Progenitor cell of endocrine pancreas (in vitro differentiated cells): ENCODE data around the gene LIMS1. TPM values are rescaled to one million over a fixed set of nuclear protein-coding genes. Genes with fewer than 3 reads are reported as not detected.

ENCODE experiments used
- DNase-seq: peaks from one replicate; pipeline ENCODE4 v3.0.0; 2021; ENCODE audit warnings: low spot score; ENCODE audit not compliant: unreplicated experiment
- H3K27ac Mint-ChIP-seq: 2 replicates; pipeline ENCODE4 v1.8.0; 2021; ENCODE audit warnings: mild to moderate bottlenecking, moderate library complexity, mixed read lengths
- H3K27me3 Mint-ChIP-seq: 2 replicates; pipeline ENCODE4 v1.8.0; 2021; ENCODE audit warnings: mixed read lengths
- H3K36me3 Mint-ChIP-seq: 2 replicates; pipeline ENCODE4 v1.8.0; 2022; ENCODE audit warnings: mixed read lengths; ENCODE audit not compliant: insufficient read depth
- H3K4me1 Mint-ChIP-seq: 2 replicates; pipeline ENCODE4 v1.8.0; 2021; ENCODE audit warnings: low read depth, mixed read lengths
- H3K4me3 Mint-ChIP-seq: 2 replicates; pipeline ENCODE4 v1.8.0; 2021; ENCODE audit warnings: low read depth, mild to moderate bottlenecking, moderate library complexity, mixed read lengths
- H3K9me3 Mint-ChIP-seq: 2 replicates; pipeline ENCODE4 v1.8.0; 2021; ENCODE audit warnings: low read depth, mixed read lengths
- CTCF ChIP-seq: fragments of 200-600 bp; sonication (generic); IDR thresholded peaks from one replicate; pipeline ENCODE4 v1.5.0; 2021; ENCODE audit warnings: antibody characterized with exemption, mild to moderate bottlenecking; ENCODE audit not compliant: unreplicated experiment
- total RNA-seq: library from RNA; stranded (reverse); gene quantifications from 2 replicates; pipeline ENCODE4 v1.2.1, GENCODE V29; 2021

Gene LIMS1
- total RNA-seq, 1 donor from 2014 or later = 37.7 TPM

- Mint-ChIP-seq H3K27me3 (no peaks in the 10 kb centered on the region), H3K9me3 (no peaks in the 10 kb centered on the region), H3K27ac (no peak overlapping the region), H3K4me3 (no peak overlapping the region), H3K36me3 (no peaks in the 10 kb centered on the region), H3K4me1 (peaks cover 27% of the 10 kb centered on the region)
- TF ChIP-seq CTCF = no peak
- DNase-seq = no peak
Measured at GRCh38 chr2:108585436-108585835, 51.2 kb downstream of the LIMS1 start.

- no peak overlapping the region for H3K27ac Mint-ChIP-seq
- DNase-seq = no peak
- H3K36me3 Mint-ChIP-seq = no peaks in the 10 kb centered on the region
- peaks cover 33% of the 10 kb centered on the region for H3K4me1 Mint-ChIP-seq
- no peaks in the 10 kb centered on the region for H3K9me3 Mint-ChIP-seq
- no peaks in the 10 kb centered on the region for H3K27me3 Mint-ChIP-seq
- no peak for TF ChIP-seq CTCF
- no peak overlapping the region for H3K4me3 Mint-ChIP-seq
Measured at GRCh38 chr2:108586116-108586515, 51.8 kb downstream of the LIMS1 start.

GRCh38 chr2:108586631-108587030 is 52.4 kb downstream of the LIMS1 start:
- H3K4me1 Mint-ChIP-seq = peaks cover 33% of the 10 kb centered on the region
- no peak for TF ChIP-seq CTCF

GRCh38 chr2:108587621-108588020 is 53.4 kb downstream of the LIMS1 start:
- Mint-ChIP-seq H3K27ac (peak overlapping the region; percentile 77), H3K4me3 (no peak overlapping the region), H3K4me1 (peaks cover 33% of the 10 kb centered on the region), H3K27me3 (no peaks in the 10 kb centered on the region), H3K9me3 (no peaks in the 10 kb centered on the region), H3K36me3 (no peaks in the 10 kb centered on the region)
- DNase-seq = no peak
- no peak for TF ChIP-seq CTCF

More at GRCh38 chr2:108586631-108587030, 52.4 kb downstream of the LIMS1 start:
- Mint-ChIP-seq H3K27ac (no peak overlapping the region), H3K27me3 (no peaks in the 10 kb centered on the region), H3K9me3 (no peaks in the 10 kb centered on the region), H3K4me3 (no peak overlapping the region), H3K36me3 (no peaks in the 10 kb centered on the region)
- no peak for DNase-seq

GRCh38 chr2:108588070-108588668 is 53.9 kb downstream of the LIMS1 start:
- no peaks in the 10 kb centered on the region for H3K9me3 Mint-ChIP-seq
- no peaks in the 10 kb centered on the region for H3K36me3 Mint-ChIP-seq
- DNase-seq = no peak
- H3K27ac Mint-ChIP-seq = peak overlapping the region; percentile 21
- no peaks in the 10 kb centered on the region for H3K27me3 Mint-ChIP-seq
- peaks cover 36% of the 10 kb centered on the region for H3K4me1 Mint-ChIP-seq
- no peak overlapping the region for H3K4me3 Mint-ChIP-seq
- TF ChIP-seq CTCF = no peak
